WTC11 (cell line): ENCODE measurements around the gene MYH14. TPM values are rescaled to one million over a fixed set of nuclear protein-coding genes. Genes with fewer than 3 reads are reported as not detected.

Experiments
- ATAC-seq: fragments of 200-7000 bp; cut with Tn5 transposase; 2 replicates; pipeline ENCODE4 v1.10.0; 2021; ENCODE audit warnings: mild to moderate bottlenecking, moderate library complexity
- CTCF ChIA-PET: fragments of 300-600 bp; sonication (Branson Sonifier 250); formaldehyde crosslinking; loops from one replicate; lab custom pipeline; 2021; ENCODE audit warnings: antibody characterized with exemption; lab: Charles Lee
- POLR2A ChIA-PET: fragments of 350-600 bp; sonication (Branson Sonifier 250); formaldehyde crosslinking; loops from one replicate; lab custom pipeline; 2021; ENCODE audit warnings: antibody characterized with exemption; lab: Charles Lee
- DNase-seq: peaks from one replicate; pipeline ENCODE4 v3.0.0; 2021; ENCODE audit warnings: low spot score
- H3K27ac Mint-ChIP-seq: 2 replicates; pipeline ENCODE4 v1.8.0; 2021; ENCODE audit warnings: mixed read lengths
- H3K27me3 Mint-ChIP-seq: 2 replicates; pipeline ENCODE4 v1.8.0; 2021; ENCODE audit warnings: low read depth, mild to moderate bottlenecking, moderate library complexity, mixed read lengths
- H3K36me3 Mint-ChIP-seq: 2 replicates; pipeline ENCODE4 v1.8.0; 2021; ENCODE audit warnings: mixed read lengths
- H3K4me1 Mint-ChIP-seq: 2 replicates; pipeline ENCODE4 v1.8.0; 2022; ENCODE audit warnings: mixed read lengths
- H3K4me3 Mint-ChIP-seq: 2 replicates; pipeline ENCODE4 v1.8.0; 2021; ENCODE audit warnings: mild to moderate bottlenecking, moderate library complexity, mixed read lengths
- H3K9me3 Mint-ChIP-seq: 2 replicates; pipeline ENCODE4 v1.8.0; 2021; ENCODE audit warnings: mixed read lengths
- FOXK1 ChIP-seq: sonication (generic); formaldehyde crosslinking; IDR thresholded peaks from 2 replicates; pipeline ENCODE4 v1.8.0; 2022; ENCODE audit warnings: mild to moderate bottlenecking, moderate library complexity, missing genetic modification reagents
- KAT7 ChIP-seq: sonication (generic); formaldehyde crosslinking; IDR thresholded peaks from 2 replicates; pipeline ENCODE4 v1.8.1; 2023; ENCODE audit warnings: missing genetic modification reagents, mild to moderate bottlenecking, borderline replicate concordance
- NFATC4 ChIP-seq: fragments of 250-450 bp; sonication (Bioruptor Pico); IDR thresholded peaks from 2 replicates; pipeline ENCODE4 v1.9.0; 2021; ENCODE audit warnings: mild to moderate bottlenecking
- NR3C1 ChIP-seq: sonication (generic); formaldehyde crosslinking; conservative IDR thresholded peaks from 2 replicates; pipeline ENCODE4 v1.8.1; 2023; ENCODE audit warnings: low read depth, mild to moderate bottlenecking, missing genetic modification reagents
- TCF7 ChIP-seq: sonication (generic); formaldehyde crosslinking; IDR thresholded peaks from 2 replicates; pipeline ENCODE4 v1.8.0; 2022; ENCODE audit warnings: mild to moderate bottlenecking, low read depth, missing genetic modification reagents, moderate library complexity
- TEAD4 ChIP-seq: sonication (generic); formaldehyde crosslinking; IDR thresholded peaks from 2 replicates; pipeline ENCODE4 v1.8.0; 2022; ENCODE audit warnings: mild to moderate bottlenecking, missing genetic modification reagents
- ZNF138 ChIP-seq: sonication (generic); formaldehyde crosslinking; conservative IDR thresholded peaks from 2 replicates; pipeline ENCODE4 v1.8.1; 2022; ENCODE audit warnings: mild to moderate bottlenecking, moderate library complexity, missing genetic modification reagents
- total RNA-seq: library from RNA; stranded (reverse); gene quantifications from 3 replicates; pipeline ENCODE4 v1.2.3, GENCODE V29; 2021
- TF ChIP-seq, protein P1 (sequence below): sonication (generic); formaldehyde crosslinking; IDR thresholded peaks from 2 replicates; pipeline ENCODE4 v1.8.0; 2023; ENCODE audit warnings: missing genetic modification reagents, mild to moderate bottlenecking, borderline replicate concordance
- TF ChIP-seq, protein P2 (sequence below): sonication (generic); formaldehyde crosslinking; IDR thresholded peaks from 2 replicates; pipeline ENCODE4 v1.8.1; 2023; ENCODE audit warnings: mild to moderate bottlenecking, missing genetic modification reagents
- TF ChIP-seq, protein P3 (sequence below): fragments of 250-450 bp; sonication (Bioruptor Pico); conservative IDR thresholded peaks from 2 replicates; pipeline ENCODE4 v1.9.0; 2021; ENCODE audit warnings: mild to moderate bottlenecking
- TF ChIP-seq, protein P4 (sequence below): fragments of 250-450 bp; sonication (Bioruptor Pico); IDR thresholded peaks from 2 replicates; pipeline ENCODE4 v1.9.0; 2021; ENCODE audit warnings: mild to moderate bottlenecking

Gene MYH14
- total RNA-seq, 1 experiment from 2014 or later = 25.8 TPM

DNA sequence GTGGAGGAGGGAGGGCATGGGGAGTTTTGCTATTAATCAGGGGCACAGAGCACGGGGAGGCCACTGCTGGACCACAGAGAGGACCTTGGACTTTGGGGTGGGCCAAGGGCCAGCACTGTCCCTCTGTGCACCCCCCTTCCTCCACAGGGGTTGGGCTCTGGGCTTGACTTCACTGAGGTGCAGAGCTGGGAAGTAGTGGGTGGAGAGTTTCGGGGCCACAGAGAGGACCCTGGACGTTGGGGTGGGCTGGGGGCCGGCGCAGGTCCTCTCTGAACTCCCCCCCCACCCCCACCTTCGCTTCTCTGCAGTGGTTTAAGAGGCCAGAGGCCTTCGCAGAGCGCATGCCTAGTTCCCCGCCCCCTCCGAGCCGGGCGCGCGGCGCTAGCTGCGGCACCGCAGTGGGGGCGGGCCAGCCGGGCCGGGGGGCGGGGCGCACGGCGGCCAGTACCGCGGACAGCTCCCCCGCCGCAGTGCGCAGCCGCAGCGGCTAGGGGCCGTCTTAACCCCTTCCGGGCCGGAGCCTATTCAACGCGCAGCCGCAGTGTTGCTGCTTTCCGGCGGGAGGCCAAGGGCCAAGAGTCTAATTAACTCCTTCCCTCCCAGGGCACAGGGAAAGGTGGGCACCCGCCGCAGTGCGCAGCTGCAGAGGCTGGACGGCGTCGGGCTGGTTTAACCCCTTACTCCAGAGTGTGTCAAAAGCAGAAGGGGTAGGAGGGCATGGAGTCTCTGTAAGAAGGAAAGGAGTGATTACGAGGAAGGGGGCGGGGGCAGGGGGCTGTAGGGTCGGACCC lies 122.1 kb downstream of the MYH14 start (continued):
- 0 out of 2 replicates have a peak, but pooled peaks have one; percentile 73 for TF ChIP-seq NR3C1 (CRISPR knock-in tag)

DNA sequence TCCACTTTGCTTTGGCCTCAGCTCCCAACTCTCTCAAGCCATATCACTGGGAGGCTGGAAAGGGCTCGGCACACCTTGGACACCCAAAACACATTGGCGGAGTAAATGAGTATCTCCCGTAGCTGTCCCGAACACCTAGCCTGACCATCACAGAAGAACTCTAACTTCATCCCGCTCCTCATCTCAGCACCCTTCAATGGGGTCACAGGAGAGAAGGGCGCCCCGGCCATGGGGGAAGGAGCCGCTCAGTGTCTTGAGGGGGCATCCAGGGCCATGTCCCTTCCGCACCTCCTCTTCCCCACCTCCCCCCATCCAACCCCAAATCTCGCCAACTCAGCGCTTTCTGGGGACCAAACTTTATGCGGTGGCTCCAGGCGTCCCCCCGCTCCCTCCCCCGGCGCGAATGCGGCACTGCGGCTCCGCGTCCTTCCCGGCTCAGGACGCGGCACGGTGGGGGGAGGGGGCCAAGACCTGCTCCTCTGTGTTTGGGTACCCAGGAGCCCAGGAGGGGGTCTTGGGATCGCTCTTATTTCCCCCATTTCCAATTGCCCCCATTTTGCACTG lies 122.8 kb downstream of the MYH14 start:
- no peak overlapping the region for H3K27ac Mint-ChIP-seq
- POLR2A ChIA-PET = interaction anchor here (0.6 to 1.5 kb wide), 6 partner anchors 8 to 91 kb away, joined by 3 to 21 read pairs (median 8); no protein-coding TSS in a partner anchor
- H3K4me3 Mint-ChIP-seq = peak overlapping the region; percentile 84
- no peak for ATAC-seq
- H3K36me3 Mint-ChIP-seq = peaks cover 8% of the 10 kb centered on the region
- CTCF ChIA-PET = interaction anchor here (0.7 to 2.5 kb wide), 15 partner anchors 10 to 402 kb away, joined by 3 to 32 read pairs (median 5); no protein-coding TSS in a partner anchor
- H3K4me1 Mint-ChIP-seq = peaks cover 42% of the 10 kb centered on the region
- H3K27me3 Mint-ChIP-seq = peaks cover 33% of the 10 kb centered on the region
- no peaks in the 10 kb centered on the region for H3K9me3 Mint-ChIP-seq
- TF ChIP-seq TEAD4 (CRISPR knock-in tag) = 0 out of 2 replicates have a peak, but pooled peaks have one; percentile 11
- TF ChIP-seq, protein P1, sequence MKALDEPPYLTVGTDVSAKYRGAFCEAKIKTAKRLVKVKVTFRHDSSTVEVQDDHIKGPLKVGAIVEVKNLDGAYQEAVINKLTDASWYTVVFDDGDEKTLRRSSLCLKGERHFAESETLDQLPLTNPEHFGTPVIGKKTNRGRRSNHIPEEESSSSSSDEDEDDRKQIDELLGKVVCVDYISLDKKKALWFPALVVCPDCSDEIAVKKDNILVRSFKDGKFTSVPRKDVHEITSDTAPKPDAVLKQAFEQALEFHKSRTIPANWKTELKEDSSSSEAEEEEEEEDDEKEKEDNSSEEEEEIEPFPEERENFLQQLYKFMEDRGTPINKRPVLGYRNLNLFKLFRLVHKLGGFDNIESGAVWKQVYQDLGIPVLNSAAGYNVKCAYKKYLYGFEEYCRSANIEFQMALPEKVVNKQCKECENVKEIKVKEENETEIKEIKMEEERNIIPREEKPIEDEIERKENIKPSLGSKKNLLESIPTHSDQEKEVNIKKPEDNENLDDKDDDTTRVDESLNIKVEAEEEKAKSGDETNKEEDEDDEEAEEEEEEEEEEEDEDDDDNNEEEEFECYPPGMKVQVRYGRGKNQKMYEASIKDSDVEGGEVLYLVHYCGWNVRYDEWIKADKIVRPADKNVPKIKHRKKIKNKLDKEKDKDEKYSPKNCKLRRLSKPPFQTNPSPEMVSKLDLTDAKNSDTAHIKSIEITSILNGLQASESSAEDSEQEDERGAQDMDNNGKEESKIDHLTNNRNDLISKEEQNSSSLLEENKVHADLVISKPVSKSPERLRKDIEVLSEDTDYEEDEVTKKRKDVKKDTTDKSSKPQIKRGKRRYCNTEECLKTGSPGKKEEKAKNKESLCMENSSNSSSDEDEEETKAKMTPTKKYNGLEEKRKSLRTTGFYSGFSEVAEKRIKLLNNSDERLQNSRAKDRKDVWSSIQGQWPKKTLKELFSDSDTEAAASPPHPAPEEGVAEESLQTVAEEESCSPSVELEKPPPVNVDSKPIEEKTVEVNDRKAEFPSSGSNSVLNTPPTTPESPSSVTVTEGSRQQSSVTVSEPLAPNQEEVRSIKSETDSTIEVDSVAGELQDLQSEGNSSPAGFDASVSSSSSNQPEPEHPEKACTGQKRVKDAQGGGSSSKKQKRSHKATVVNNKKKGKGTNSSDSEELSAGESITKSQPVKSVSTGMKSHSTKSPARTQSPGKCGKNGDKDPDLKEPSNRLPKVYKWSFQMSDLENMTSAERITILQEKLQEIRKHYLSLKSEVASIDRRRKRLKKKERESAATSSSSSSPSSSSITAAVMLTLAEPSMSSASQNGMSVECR = 0 out of 2 replicates have a peak, but pooled peaks have one; percentile 20
- TF ChIP-seq, protein P2, sequence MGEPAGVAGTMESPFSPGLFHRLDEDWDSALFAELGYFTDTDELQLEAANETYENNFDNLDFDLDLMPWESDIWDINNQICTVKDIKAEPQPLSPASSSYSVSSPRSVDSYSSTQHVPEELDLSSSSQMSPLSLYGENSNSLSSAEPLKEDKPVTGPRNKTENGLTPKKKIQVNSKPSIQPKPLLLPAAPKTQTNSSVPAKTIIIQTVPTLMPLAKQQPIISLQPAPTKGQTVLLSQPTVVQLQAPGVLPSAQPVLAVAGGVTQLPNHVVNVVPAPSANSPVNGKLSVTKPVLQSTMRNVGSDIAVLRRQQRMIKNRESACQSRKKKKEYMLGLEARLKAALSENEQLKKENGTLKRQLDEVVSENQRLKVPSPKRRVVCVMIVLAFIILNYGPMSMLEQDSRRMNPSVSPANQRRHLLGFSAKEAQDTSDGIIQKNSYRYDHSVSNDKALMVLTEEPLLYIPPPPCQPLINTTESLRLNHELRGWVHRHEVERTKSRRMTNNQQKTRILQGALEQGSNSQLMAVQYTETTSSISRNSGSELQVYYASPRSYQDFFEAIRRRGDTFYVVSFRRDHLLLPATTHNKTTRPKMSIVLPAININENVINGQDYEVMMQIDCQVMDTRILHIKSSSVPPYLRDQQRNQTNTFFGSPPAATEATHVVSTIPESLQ (CRISPR knock-in tag) = no peak
- DNase-seq = no peak

DNA sequence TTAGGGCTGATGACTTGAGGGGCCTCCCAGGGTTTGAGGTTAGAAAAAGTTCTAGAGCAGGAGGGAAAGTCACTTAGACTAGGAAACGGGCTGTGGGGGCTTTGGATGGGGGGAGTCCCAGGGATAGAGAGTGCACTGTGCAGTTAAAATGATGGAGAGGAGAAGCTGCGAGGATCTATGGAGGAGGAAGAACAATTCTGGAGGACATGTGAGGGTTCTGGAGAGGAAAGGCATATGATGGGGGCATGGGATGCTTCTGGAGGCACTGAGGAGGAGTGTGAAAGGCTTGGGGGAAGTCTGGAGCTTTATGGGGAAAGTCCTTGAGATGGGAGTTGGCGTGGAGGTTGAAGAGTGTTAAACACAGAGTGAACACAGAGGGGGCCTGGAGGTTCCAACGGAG lies 123.6 kb downstream of the MYH14 start:
- H3K9me3 Mint-ChIP-seq = no peaks in the 10 kb centered on the region
- ATAC-seq = no peak
- TF ChIP-seq, protein P3, sequence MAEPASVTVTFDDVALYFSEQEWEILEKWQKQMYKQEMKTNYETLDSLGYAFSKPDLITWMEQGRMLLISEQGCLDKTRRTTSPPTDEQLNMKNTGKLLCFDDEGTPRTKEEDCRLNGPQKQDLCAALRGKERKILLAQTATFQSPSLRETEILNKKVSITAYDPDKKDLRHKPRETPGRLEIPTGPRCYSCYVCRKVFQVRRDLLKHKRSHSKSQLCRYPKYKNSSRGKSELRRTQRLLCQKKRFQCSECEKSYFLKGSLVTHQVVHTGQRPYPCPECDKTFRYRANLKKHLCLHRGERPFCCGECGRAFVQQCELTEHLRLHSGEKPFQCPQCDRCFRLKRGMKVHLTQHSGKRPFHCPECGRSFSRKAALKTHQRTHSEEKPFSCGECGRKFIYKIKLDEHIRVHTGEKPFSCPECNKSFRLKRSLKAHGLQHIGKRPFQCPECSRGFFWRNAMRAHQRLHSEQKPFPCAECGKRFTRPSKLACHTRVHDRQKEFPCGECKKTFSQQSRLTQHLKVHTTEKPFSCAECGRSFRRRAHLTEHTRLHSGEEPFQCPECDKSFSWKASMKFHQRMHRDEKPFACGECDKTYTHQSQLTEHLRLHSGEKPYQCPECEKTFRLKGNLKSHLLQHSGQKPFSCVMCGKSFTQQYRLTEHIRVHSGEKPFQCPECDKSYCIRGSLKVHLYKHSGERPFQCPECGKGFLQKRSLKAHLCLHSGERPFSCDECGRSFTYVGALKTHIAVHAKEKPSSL (CRISPR knock-in tag) = no peak
- H3K36me3 Mint-ChIP-seq = peaks cover 8% of the 10 kb centered on the region
- H3K27me3 Mint-ChIP-seq = peaks cover 31% of the 10 kb centered on the region
- no peak overlapping the region for H3K27ac Mint-ChIP-seq
- peaks cover 50% of the 10 kb centered on the region for H3K4me1 Mint-ChIP-seq
- CTCF ChIA-PET = no interaction called here
- POLR2A ChIA-PET = no interaction called here
- no peak for DNase-seq
- H3K4me3 Mint-ChIP-seq = peak overlapping the region; percentile 84

DNA sequence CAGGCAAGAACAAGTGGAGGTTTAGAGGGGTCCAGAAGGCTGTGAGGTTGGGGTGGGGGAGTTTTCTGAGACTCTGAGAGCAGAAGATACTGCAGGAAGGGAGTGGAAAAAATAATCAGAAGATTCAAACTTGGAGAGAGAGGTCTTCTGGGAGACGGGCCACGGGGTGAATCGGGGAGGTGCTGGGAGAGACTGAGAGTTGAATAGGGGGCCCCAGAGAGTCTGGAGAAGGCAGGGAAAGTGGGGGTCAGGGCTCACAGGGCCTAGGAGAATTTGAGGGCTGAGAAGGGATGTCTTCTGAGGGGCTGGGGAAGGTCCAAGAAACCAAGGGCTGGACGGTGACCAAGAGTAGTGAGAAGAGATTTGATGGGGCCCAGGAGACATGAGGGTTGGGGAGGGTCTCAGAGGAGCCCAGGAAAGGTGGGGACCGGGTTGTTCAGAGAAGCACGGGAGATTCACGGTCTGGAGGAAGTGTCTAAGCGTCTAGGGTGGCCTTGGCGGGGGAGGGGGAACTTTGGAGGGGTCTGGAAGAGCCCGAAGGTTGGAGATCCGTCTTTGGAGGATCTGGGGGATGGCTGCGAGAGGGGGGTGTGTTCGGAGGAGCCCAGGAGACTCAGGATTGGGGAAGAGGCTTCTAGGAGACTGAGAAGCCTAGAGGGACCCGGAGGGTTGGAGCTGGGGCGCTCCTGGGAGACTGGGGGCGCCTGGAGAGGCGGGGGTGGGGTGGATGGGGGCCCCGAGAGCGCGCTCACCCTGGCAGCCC lies 124.2 kb downstream of the MYH14 start:
- peaks cover 31% of the 10 kb centered on the region for H3K27me3 Mint-ChIP-seq
- ChIA-PET POLR2A (interaction anchor here (1.7 to 2.1 kb wide), 3 partner anchors 12 to 16 kb away, joined by 6 to 20 read pairs (median 13); no protein-coding TSS in a partner anchor), CTCF (interaction anchor here (0.6 to 3.3 kb wide), 20 partner anchors 12 to 228 kb away, joined by 3 to 58 read pairs (median 10); no protein-coding TSS in a partner anchor)
- H3K4me1 Mint-ChIP-seq = peaks cover 49% of the 10 kb centered on the region
- no peak overlapping the region for H3K27ac Mint-ChIP-seq
- no peaks in the 10 kb centered on the region for H3K9me3 Mint-ChIP-seq
- DNase-seq (no peak), ATAC-seq (no peak)
- H3K36me3 Mint-ChIP-seq = peaks cover 8% of the 10 kb centered on the region
- peak overlapping the region; percentile 84 for H3K4me3 Mint-ChIP-seq
- TF ChIP-seq, protein P4, sequence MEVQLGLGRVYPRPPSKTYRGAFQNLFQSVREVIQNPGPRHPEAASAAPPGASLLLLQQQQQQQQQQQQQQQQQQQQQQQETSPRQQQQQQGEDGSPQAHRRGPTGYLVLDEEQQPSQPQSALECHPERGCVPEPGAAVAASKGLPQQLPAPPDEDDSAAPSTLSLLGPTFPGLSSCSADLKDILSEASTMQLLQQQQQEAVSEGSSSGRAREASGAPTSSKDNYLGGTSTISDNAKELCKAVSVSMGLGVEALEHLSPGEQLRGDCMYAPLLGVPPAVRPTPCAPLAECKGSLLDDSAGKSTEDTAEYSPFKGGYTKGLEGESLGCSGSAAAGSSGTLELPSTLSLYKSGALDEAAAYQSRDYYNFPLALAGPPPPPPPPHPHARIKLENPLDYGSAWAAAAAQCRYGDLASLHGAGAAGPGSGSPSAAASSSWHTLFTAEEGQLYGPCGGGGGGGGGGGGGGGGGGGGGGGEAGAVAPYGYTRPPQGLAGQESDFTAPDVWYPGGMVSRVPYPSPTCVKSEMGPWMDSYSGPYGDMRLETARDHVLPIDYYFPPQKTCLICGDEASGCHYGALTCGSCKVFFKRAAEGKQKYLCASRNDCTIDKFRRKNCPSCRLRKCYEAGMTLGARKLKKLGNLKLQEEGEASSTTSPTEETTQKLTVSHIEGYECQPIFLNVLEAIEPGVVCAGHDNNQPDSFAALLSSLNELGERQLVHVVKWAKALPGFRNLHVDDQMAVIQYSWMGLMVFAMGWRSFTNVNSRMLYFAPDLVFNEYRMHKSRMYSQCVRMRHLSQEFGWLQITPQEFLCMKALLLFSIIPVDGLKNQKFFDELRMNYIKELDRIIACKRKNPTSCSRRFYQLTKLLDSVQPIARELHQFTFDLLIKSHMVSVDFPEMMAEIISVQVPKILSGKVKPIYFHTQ (CRISPR knock-in tag) = no peak
- no peak for TF ChIP-seq KAT7 (CRISPR knock-in tag)
- TF ChIP-seq NFATC4 (CRISPR knock-in tag) = no peak
- no peak for TF ChIP-seq FOXK1 (CRISPR knock-in tag)
- TF ChIP-seq TCF7 (CRISPR knock-in tag) = no peak
- TF ChIP-seq ZNF138 (CRISPR knock-in tag) = no peak
- TF ChIP-seq, protein P2 (CRISPR knock-in tag) = no peak
